Heart left ventricle (tissue), 16 donors: ENCODE results near the gene STK38L. TPM values are rescaled to one million over a fixed set of nuclear protein-coding genes. Genes with fewer than 3 reads are reported as not detected.
A peak's percentile ranks its signal among the peaks of the same experiment; 100 is the strongest.

Source experiments
- ATAC-seq, 4 donors: fragments of 200-7000 bp; cut with Tn5 transposase; one replicate each; pipeline ENCODE4 v1.9.1; 2020 to 2022; ENCODE audit warnings: moderate library complexity in 4 of 4, mild to moderate bottlenecking in 3 of 4, moderate number of reproducible peaks in 1 of 4
- DNase-seq, 5 donors: peaks; one replicate each; pipeline ENCODE4 v3.0.0-alpha.2; 2020
- H3K27ac ChIP-seq, 12 donors: fragments of 200-600 bp; sonication (generic) in 4 of 12; one replicate each; pipeline versions ENCODE4 v1.5.0 to v1.8.0; 2016 to 2022; ENCODE audit warnings: mild to moderate bottlenecking in 2 of 12
- H3K27me3 ChIP-seq, 9 donors: fragments of 200-600 bp; sonication (generic) in 2 of 9; one replicate each; pipeline versions ENCODE4 v1.5.1 to v1.8.0; 2016 to 2022; ENCODE audit warnings: mild to moderate bottlenecking in 3 of 9
- H3K36me3 ChIP-seq, 9 donors: fragments of 200-600 bp; sonication (generic) in 2 of 9; one replicate each; pipeline versions ENCODE4 v1.5.0 to v1.8.0; 2018 to 2022; ENCODE audit warnings: mild to moderate bottlenecking in 2 of 9
- H3K4me1 ChIP-seq, 12 donors: fragments of 200-600 bp; sonication (generic) in 4 of 12; one replicate each; pipeline versions ENCODE4 v1.5.0 to v1.8.0; 2016 to 2022; ENCODE audit warnings: mild to moderate bottlenecking in 3 of 12
- H3K4me3 ChIP-seq, 12 donors: fragments of 200-600 bp; sonication (generic) in 4 of 12; one replicate each; pipeline versions ENCODE4 v1.5.0 to v1.8.0; 2017 to 2022; ENCODE audit warnings: mild to moderate bottlenecking in 9 of 12, moderate library complexity in 4 of 12
- H3K9me3 ChIP-seq, 12 donors: fragments of 200-600 bp; sonication (generic) in 4 of 12; one replicate each; pipeline versions ENCODE4 v1.5.0 to v1.8.0; 2016 to 2022; ENCODE audit warnings: mild to moderate bottlenecking in 1 of 12
- CTCF ChIP-seq, 12 donors: fragments of 200-600 bp; sonication (generic) in 4 of 12; IDR thresholded peaks; one replicate each; pipeline versions ENCODE4 v1.5.0 to v1.8.0; 2018 to 2022; ENCODE audit warnings: antibody characterized with exemption in 12 of 12, mild to moderate bottlenecking in 5 of 12
- POLR2A ChIP-seq, 2 donors: fragments of 450-650 bp; IDR thresholded peaks; one replicate each; pipeline ENCODE4 v1.6.1; 2017; ENCODE audit warnings: antibody characterized with exemption in 2 of 2, mild to moderate bottlenecking in 2 of 2, moderate library complexity in 2 of 2
- WGBS, 4 donors: extraction: QIAGEN DNeasy Blood & Tissue Kit in 2 of 4; methylation state at CpG; one replicate each; pipeline versions ENCODE4 v1.1.5 to v1.1.7; 2013 to 2018; 5-methylcytosine and 5-hydroxymethylcytosine counted together
- intact Hi-C, 10 donors: fragments of 100-400 bp; cut with DNase I; formaldehyde crosslinking; loops; one replicate each; pipeline versions ENCODE4 v1.11.1 to v1.14.2; 2022
- polyA plus RNA-seq, 2 donors: library from polyadenylated mRNA; stranded (reverse); fragments of 200-250 nt; gene quantifications; one replicate each; pipeline ENCODE4 v1.2.3, GENCODE V29; 2013
- total RNA-seq, 9 donors: library from RNA; depleted of rRNA in 2 of 9; stranded (reverse); fragments of >200 nt in 2 of 9; fragmentation: NEBNext Ultra II Directional in 3 of 9; extraction: Animal tissue kit (Norgen Biotek cat#: 25700) in 3 of 9; gene quantifications; one replicate each; pipeline versions ENCODE4 v1.1.0 to v1.2.4, GENCODE V29; 2016 to 2023
- donor health status: ischemic (EF 13 %, LVEDD 7.1; RV severe dilation, severe dysfunction).
- donor health status: healthy with polysubstance abuse.
- donor health status: DM: no; HTN: yes; CAD: no.
- donor health status: DM: no; HTN: no; CAD: no.
- donor health status: ischemic (EF 25% LVEDD 6.9; RV normal size, moderate dysfunction).
- donor health status: ischemic (EF 25% LVEDD 5.7; RV mildly dilated, moderate dysfunction).
- donor health status: healthy.
- donor health status: DM: yes; HTN: yes; CAD: no.
- donor health status: ischemic (EF 35%, LVEDD 5.7; RV mildly dilated, moderate dysfunction).
- donor health status: nonischemic (EF 11% LVEDD 7.7; RV severe dilation, severe dysfunction).
- donor health status: DM: yes; HTN: yes; CAD: no.
- donor health status: PGD.
- donor health status: ischemic (EF 29% LVEDD 5.4; RV normal size, mild dysfunction).
- donor health status: nonischemic (EF 23%, LVEDD 6.1; RV moderate dilation, normal function).

The STK38L gene
- total and polyA plus RNA-seq, 11 donors, result 21.1 to 142 (median 55.2) TPM

- Histone ChIP-seq H3K27me3 (no peaks in the 10 kb centered on the region), H3K36me3 (no peaks in the 10 kb centered on the region), H3K4me3 (no peak overlapping the region), H3K9me3 (no peaks in the 10 kb centered on the region), H3K4me1 (peaks cover 9 to 91% (median 62%) of the 10 kb centered on the region in 12 donors), H3K27ac (peak overlapping the region; percentile 44 to 84 (median 68))
- ATAC-seq, result peak; percentile 52 to 91 (median 84)
- 0 to 17% (median 9%) methylated on average over 1 of the region's 1 CpG for WGBS, 4 donors
- intact Hi-C loops, result no loop called here
- no peak for TF ChIP-seq CTCF (IDR thresholded peaks at IDR 0.05)
- no peak for TF ChIP-seq POLR2A (IDR thresholded peaks at IDR 0.05)
- peak in 2 of 5 donors; percentile 63 to 72 for DNase-seq
Measured at GRCh38 chr12:27277846-27278260, 33.8 kb downstream of the STK38L start.

GRCh38 chr12:27279826-27280225, 35.7 kb downstream of the STK38L start:
- no peak for ATAC-seq
- WGBS, 4 donors, result 54 to 76% (median 67%) methylated on average over 2 of the region's 2 CpGs

DNA sequence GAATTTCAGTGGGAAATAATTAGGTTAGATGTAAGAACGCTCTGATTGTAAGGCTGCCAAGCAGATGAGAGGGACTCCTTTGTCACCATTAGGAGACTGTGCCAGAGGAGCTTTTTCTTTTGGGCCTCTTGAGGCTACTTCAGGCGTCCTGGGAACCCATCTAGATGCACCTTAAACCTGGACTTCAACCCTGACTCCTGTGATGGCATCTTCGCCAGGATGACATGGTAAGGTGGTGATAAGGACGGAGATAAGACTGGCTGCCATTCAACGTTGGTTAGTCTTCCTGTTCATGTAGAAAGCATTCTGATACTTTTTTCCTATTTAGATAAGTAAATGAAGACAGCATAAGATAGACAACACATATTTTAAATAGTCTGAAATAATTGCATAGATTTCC, 36.3 kb downstream of the STK38L start:
- H3K4me3 ChIP-seq, result no peak overlapping the region
- no peaks in the 10 kb centered on the region for H3K9me3 ChIP-seq
- H3K27me3 ChIP-seq, result no peaks in the 10 kb centered on the region
- WGBS, 4 donors, result 42 to 55% (median 46%) methylated on average over 5 of the region's 5 CpGs
- intact Hi-C loops, result loop anchor here in 3 of 10 donors (5.0 kb wide), 1 partner anchor 33 kb away; no protein-coding TSS in a partner anchor
- no peak for DNase-seq
- TF ChIP-seq POLR2A (IDR thresholded peaks at IDR 0.05), result no peak
- no peak for TF ChIP-seq CTCF (IDR thresholded peaks at IDR 0.05)
- H3K36me3 ChIP-seq, result no peaks in the 10 kb centered on the region
- H3K4me1 ChIP-seq, result peaks cover 4 to 93% (median 69%) of the 10 kb centered on the region in 12 donors
- no peak for ATAC-seq
- peak overlapping the region in 5 of 12 donors; percentile 4 to 78 (median 23) for H3K27ac ChIP-seq

More at GRCh38 chr12:27279826-27280225, 35.7 kb downstream of the STK38L start:
- no peak for DNase-seq
- Histone ChIP-seq H3K36me3 (no peaks in the 10 kb centered on the region), H3K9me3 (no peaks in the 10 kb centered on the region), H3K4me3 (no peak overlapping the region), H3K27me3 (no peaks in the 10 kb centered on the region), H3K4me1 (peaks cover 3 to 93% (median 65%) of the 10 kb centered on the region in 12 donors), H3K27ac (peak overlapping the region in 5 of 12 donors; percentile 4 to 78 (median 23))
- intact Hi-C loops, result loop anchor here in 3 of 10 donors (5.0 kb wide), 1 partner anchor 33 kb away; no protein-coding TSS in a partner anchor
- TF ChIP-seq POLR2A (IDR thresholded peaks at IDR 0.05) (no peak), CTCF (IDR thresholded peaks at IDR 0.05) (no peak)

DNA sequence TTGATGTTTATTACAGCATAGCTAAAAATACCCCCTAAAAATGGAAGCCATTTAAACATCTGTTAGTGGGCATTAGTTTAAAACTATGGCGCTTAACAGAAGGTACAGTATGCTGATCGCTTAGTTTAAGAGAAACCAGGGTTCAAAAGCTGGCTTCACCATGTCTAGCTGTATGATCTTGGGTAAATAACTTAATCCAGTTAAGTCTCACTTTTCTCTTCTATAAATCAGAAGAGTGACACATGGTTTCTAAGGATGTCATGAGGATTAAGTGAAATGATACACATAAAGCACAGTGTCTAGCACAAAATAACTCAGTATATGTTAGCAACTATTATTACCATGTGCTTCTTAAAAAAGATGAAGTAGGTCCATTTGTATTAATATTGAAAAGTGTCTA, 38.7 kb downstream of the STK38L start:
- no peaks in the 10 kb centered on the region for H3K36me3 ChIP-seq
- no peaks in the 10 kb centered on the region for H3K27me3 ChIP-seq
- peak overlapping the region in 2 of 12 donors; percentile 9 to 77 for H3K27ac ChIP-seq
- WGBS, 4 donors, result 97 to 99% (median 98%) methylated on average over 2 of the region's 2 CpGs
- H3K9me3 ChIP-seq, result no peaks in the 10 kb centered on the region
- TF ChIP-seq CTCF (IDR thresholded peaks at IDR 0.05), result no peak
- no peak for TF ChIP-seq POLR2A (IDR thresholded peaks at IDR 0.05)
- H3K4me1 ChIP-seq, result peaks cover 3 to 82% (median 62%) of the 10 kb centered on the region in 12 donors
- DNase-seq (no peak), ATAC-seq (no peak)
- intact Hi-C loops, result loop anchor here in 3 of 10 donors (5.0 kb wide), 1 partner anchor 35 kb away; no protein-coding TSS in a partner anchor
- H3K4me3 ChIP-seq, result no peak overlapping the region
